NCI-H1436 (cell line): ENCODE measurements around the gene CSGALNACT2.
"Not testable (repeated sequence)": the region's sequence is repeated elsewhere in the genome, so short reads cannot be mapped to it uniquely, and the experiment has no call there.

Experiments
- DNase-seq: peaks from one replicate; lab custom pipeline; 2025; lab: John Stamatoyannopoulos, UW

Gene CSGALNACT2

GRCh38 chr10:43218206-43218950 is 80.1 kb downstream of the CSGALNACT2 start:
- DNase-seq: no peak

GRCh38 chr10:43218951-43219837 is 80.9 kb downstream of the CSGALNACT2 start:
- DNase-seq: no peak

- DNase-seq: no peak
Measured at GRCh38 chr10:43219848-43220247, 81.6 kb downstream of the CSGALNACT2 start.

- DNase-seq: not testable (repeated sequence)
Measured at GRCh38 chr10:43220251-43220650, 82.0 kb downstream of the CSGALNACT2 start.

GRCh38 chr10:43220657-43221418 is 82.6 kb downstream of the CSGALNACT2 start:
- DNase-seq: no peak

GRCh38 chr10:43221419-43222209 is 83.4 kb downstream of the CSGALNACT2 start:
- DNase-seq: no peak

GRCh38 chr10:43222210-43222720 is 84.0 kb downstream of the CSGALNACT2 start:
- DNase-seq: no peak

- DNase-seq: no peak
Measured at GRCh38 chr10:43223056-43223455, 84.8 kb downstream of the CSGALNACT2 start.

GRCh38 chr10:43224321-43224720 is 86.1 kb downstream of the CSGALNACT2 start:
- no peak for DNase-seq

GRCh38 chr10:43225004-43225786 is 87.0 kb downstream of the CSGALNACT2 start:
- DNase-seq: no peak

- no peak for DNase-seq
Measured at GRCh38 chr10:43225787-43226153, 87.5 kb downstream of the CSGALNACT2 start.

GRCh38 chr10:43226441-43226840 is 88.2 kb downstream of the CSGALNACT2 start:
- no peak for DNase-seq

GRCh38 chr10:43226851-43227845 is 88.9 kb downstream of the CSGALNACT2 start:
- DNase-seq: no peak

- no peak for DNase-seq
Measured at GRCh38 chr10:43227911-43228782, 89.9 kb downstream of the CSGALNACT2 start.

GRCh38 chr10:43228783-43229207 is 90.5 kb downstream of the CSGALNACT2 start:
- no peak for DNase-seq

GRCh38 chr10:43229208-43230061 is 91.2 kb downstream of the CSGALNACT2 start:
- no peak for DNase-seq
